ENCODE results near the gene KIF22. TPM values are rescaled to one million over a fixed set of nuclear protein-coding genes. Genes with fewer than 3 reads are reported as not detected.

The KIF22 gene
- total RNA-seq, 1 experiment from 2014 or later: 155 TPM

GRCh38 chr16:29766571-29766970 lies 24.0 kb upstream of the KIF22 start:
- Histone ChIP-seq H3K27ac (ENCODE audit: low read depth, low read length) (no peak overlapping the region), H3K9ac (ENCODE audit: low read length) (no peak overlapping the region), H3K36me3 (ENCODE audit: control insufficient read depth in 1 of 2, insufficient read depth in 2 of 2, low read length in 2 of 2) (no peaks in the 10 kb centered on the region), H3K4me2 (ENCODE audit: low read length) (no peak overlapping the region), H2AFZ (ENCODE audit: low read depth, low read length, poor library complexity, severe bottlenecking) (no peak overlapping the region), H3K9me3 (ENCODE audit: control insufficient read depth in 1 of 2, insufficient read depth in 1 of 2, low read depth in 1 of 2, low read length in 2 of 2) (no peaks in the 10 kb centered on the region), H4K20me1 (ENCODE audit: insufficient read depth) (no peaks in the 10 kb centered on the region), H3K4me1 (ENCODE audit: control insufficient read depth in 1 of 2, insufficient read depth in 2 of 2, low read length in 2 of 2) (peaks cover 18 to 20% of the 10 kb centered on the region in 2 experiments), H3K4me3 (replicated peaks in 1 of 2; ENCODE audit: low read depth in 1 of 2, low read length in 2 of 2) (no peak overlapping the region), H3K79me2 (ENCODE audit: insufficient read depth, low read length) (no peaks in the 10 kb centered on the region), H3K9me2 (ENCODE audit: insufficient read depth) (no peaks in the 10 kb centered on the region), H3K27me3 (ENCODE audit: insufficient read depth, low read length) (no peaks in the 10 kb centered on the region)
- no peak for ATAC-seq
- BruUV-seq (replicated peaks): no TSS peak
- CTCF ChIA-PET: interaction anchor here (0.9 kb wide), 1 partner anchor 24 kb away, joined by 3 read pairs; the partner anchor contains the start of gene KIF22
- RAD21 ChIA-PET (ENCODE audit: low non-redundant PET in 1 of 2, low total read pairs in 2 of 2, uncharacterized antibody in 2 of 2, unreplicated experiment in 2 of 2): no interaction called here
- POLR2A ChIA-PET: no interaction called here
- intact Hi-C loops (cut with micrococcal nuclease): no loop called here
- no peak for DNase-seq (ENCODE audit: low read depth, low spot score)
- no peak for TF ChIP-seq SRF (IDR thresholded peaks at IDR 0.05; ENCODE audit: low read depth)

- Histone ChIP-seq H3K4me2 (ENCODE audit: low read length) (no peak overlapping the region), H3K79me2 (ENCODE audit: insufficient read depth, low read length) (no peaks in the 10 kb centered on the region), H3K36me3 (ENCODE audit: control insufficient read depth in 1 of 2, insufficient read depth in 2 of 2, low read length in 2 of 2) (no peaks in the 10 kb centered on the region), H3K27ac (ENCODE audit: low read depth, low read length) (no peak overlapping the region), H2AFZ (ENCODE audit: low read depth, low read length, poor library complexity, severe bottlenecking) (no peak overlapping the region), H4K20me1 (ENCODE audit: insufficient read depth) (no peaks in the 10 kb centered on the region), H3K4me3 (replicated peaks in 1 of 2; ENCODE audit: low read depth in 1 of 2, low read length in 2 of 2) (no peak overlapping the region), H3K9me3 (ENCODE audit: control insufficient read depth in 1 of 2, insufficient read depth in 1 of 2, low read depth in 1 of 2, low read length in 2 of 2) (no peaks in the 10 kb centered on the region), H3K9me2 (ENCODE audit: insufficient read depth) (no peaks in the 10 kb centered on the region), H3K27me3 (ENCODE audit: insufficient read depth, low read length) (no peaks in the 10 kb centered on the region), H3K9ac (ENCODE audit: low read length) (no peak overlapping the region), H3K4me1 (ENCODE audit: control insufficient read depth in 1 of 2, insufficient read depth in 2 of 2, low read length in 2 of 2) (peaks cover 18 to 20% of the 10 kb centered on the region in 2 experiments)
- ATAC-seq (no peak), DNase-seq (ENCODE audit: low read depth, low spot score) (no peak)
- no TSS peak for BruUV-seq (replicated peaks)
- ChIA-PET POLR2A (no interaction called here), CTCF (interaction anchor here (0.9 kb wide), 1 partner anchor 23 kb away, joined by 3 read pairs; the partner anchor contains the start of gene KIF22), RAD21 (ENCODE audit: low non-redundant PET in 1 of 2, low total read pairs in 2 of 2, uncharacterized antibody in 2 of 2, unreplicated experiment in 2 of 2) (no interaction called here)
- intact Hi-C loops (cut with micrococcal nuclease): no loop called here
- TF ChIP-seq SP1 (IDR thresholded peaks at IDR 0.05; ENCODE audit: low read depth) (no peak), MAX (IDR thresholded peaks at IDR 0.05) (no peak), REST (IDR thresholded peaks at IDR 0.05; ENCODE audit: low read depth) (no peak), JUND (IDR thresholded peaks at IDR 0.05) (no peak), CBX3 (IDR thresholded peaks at IDR 0.05; ENCODE audit: low read depth) (no peak)
These were observed 23.5 kb upstream of the KIF22 start for GRCh38 chr16:29767062-29767461.
